ENCODE results near the gene NPTN.

- TF ChIP-seq CTCF (conservative IDR thresholded peaks at IDR 0.05; ENCODE audit: low read depth, low read length) (no peak), EZH2 (IDR thresholded peaks at IDR 0.05; ENCODE audit: low read length, unreplicated experiment) (no peak)
Observed at GRCh38 chr15:73524919-73525318, 108.3 kb downstream of the NPTN start.

All from PC-3 (cell line).